ENCODE data around the gene DNAJB8. TPM values are rescaled to one million over a fixed set of nuclear protein-coding genes. Genes with fewer than 3 reads are reported as not detected.

The DNAJB8 gene
- total and polyA plus RNA-seq, 9 of the 15 experiments (the other 6 are each of a cell fraction or from before 2014, with no cell fraction given): not detected

DNA sequence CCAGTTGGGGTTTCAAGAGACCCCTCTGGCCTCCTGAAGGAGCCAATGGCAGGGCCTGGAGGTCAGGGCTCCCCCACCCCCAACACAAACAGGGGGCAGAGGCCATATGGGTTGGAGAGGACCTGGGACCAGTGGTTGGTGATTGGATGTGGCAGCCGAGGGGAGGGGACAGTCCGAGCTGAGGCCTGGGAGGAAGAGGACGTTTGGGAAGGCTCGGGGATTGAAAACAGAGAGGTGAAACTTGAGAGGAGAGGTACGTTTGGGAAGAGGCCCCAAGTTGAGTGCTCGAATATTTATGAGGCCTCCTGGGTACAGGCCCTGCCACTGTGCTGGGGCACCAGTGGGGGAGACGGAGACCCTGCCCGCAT is 53.7 kb downstream of the DNAJB8 start (continued):
- TF ChIP-seq, protein P1, sequence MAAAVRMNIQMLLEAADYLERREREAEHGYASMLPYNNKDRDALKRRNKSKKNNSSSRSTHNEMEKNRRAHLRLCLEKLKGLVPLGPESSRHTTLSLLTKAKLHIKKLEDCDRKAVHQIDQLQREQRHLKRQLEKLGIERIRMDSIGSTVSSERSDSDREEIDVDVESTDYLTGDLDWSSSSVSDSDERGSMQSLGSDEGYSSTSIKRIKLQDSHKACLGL (CRISPR knock-in tag; IDR thresholded peaks at IDR 0.05; ENCODE audit: borderline replicate concordance, poor library complexity, severe bottlenecking): no peak
- TF ChIP-seq ZNF444 (CRISPR knock-in tag; IDR thresholded peaks at IDR 0.05) (no peak), ZNF124 (CRISPR knock-in tag; IDR thresholded peaks at IDR 0.05) (no peak), EP400 (IDR thresholded peaks at IDR 0.05) (no peak), TAF1 (IDR thresholded peaks at IDR 0.05; ENCODE audit: control insufficient read depth, extremely low read depth, insufficient read depth, low read length, severe bottlenecking) (peak; percentile 44), ZNF408 (CRISPR knock-in tag; IDR thresholded peaks at IDR 0.05; ENCODE audit: low read depth) (no peak), NR1H2 (CRISPR knock-in tag; IDR thresholded peaks at IDR 0.05) (no peak), SMARCA5 (IDR thresholded peaks at IDR 0.05) (no peak), ZNF589 (CRISPR knock-in tag; IDR thresholded peaks at IDR 0.05; ENCODE audit: low read depth) (no peak), SOX6 (IDR thresholded peaks at IDR 0.05) (no peak), TBP (optimal IDR thresholded peaks at IDR 0.05; ENCODE audit: low read depth, low read length) (peak; percentile 15)
- TF ChIP-seq, protein P2, sequence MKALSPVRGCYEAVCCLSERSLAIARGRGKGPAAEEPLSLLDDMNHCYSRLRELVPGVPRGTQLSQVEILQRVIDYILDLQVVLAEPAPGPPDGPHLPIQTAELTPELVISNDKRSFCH (CRISPR knock-in tag; IDR thresholded peaks at IDR 0.05): no peak
- TF ChIP-seq, protein P2 (tag; IDR thresholded peaks at IDR 0.05): no peak
- TF ChIP-seq, protein P3, sequence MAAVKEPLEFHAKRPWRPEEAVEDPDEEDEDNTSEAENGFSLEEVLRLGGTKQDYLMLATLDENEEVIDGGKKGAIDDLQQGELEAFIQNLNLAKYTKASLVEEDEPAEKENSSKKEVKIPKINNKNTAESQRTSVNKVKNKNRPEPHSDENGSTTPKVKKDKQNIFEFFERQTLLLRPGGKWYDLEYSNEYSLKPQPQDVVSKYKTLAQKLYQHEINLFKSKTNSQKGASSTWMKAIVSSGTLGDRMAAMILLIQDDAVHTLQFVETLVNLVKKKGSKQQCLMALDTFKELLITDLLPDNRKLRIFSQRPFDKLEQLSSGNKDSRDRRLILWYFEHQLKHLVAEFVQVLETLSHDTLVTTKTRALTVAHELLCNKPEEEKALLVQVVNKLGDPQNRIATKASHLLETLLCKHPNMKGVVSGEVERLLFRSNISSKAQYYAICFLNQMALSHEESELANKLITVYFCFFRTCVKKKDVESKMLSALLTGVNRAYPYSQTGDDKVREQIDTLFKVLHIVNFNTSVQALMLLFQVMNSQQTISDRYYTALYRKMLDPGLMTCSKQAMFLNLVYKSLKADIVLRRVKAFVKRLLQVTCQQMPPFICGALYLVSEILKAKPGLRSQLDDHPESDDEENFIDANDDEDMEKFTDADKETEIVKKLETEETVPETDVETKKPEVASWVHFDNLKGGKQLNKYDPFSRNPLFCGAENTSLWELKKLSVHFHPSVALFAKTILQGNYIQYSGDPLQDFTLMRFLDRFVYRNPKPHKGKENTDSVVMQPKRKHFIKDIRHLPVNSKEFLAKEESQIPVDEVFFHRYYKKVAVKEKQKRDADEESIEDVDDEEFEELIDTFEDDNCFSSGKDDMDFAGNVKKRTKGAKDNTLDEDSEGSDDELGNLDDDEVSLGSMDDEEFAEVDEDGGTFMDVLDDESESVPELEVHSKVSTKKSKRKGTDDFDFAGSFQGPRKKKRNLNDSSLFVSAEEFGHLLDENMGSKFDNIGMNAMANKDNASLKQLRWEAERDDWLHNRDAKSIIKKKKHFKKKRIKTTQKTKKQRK (IDR thresholded peaks at IDR 0.05; ENCODE audit: borderline replicate concordance, low read depth, low read length): no peak
- TF ChIP-seq, protein P4, sequence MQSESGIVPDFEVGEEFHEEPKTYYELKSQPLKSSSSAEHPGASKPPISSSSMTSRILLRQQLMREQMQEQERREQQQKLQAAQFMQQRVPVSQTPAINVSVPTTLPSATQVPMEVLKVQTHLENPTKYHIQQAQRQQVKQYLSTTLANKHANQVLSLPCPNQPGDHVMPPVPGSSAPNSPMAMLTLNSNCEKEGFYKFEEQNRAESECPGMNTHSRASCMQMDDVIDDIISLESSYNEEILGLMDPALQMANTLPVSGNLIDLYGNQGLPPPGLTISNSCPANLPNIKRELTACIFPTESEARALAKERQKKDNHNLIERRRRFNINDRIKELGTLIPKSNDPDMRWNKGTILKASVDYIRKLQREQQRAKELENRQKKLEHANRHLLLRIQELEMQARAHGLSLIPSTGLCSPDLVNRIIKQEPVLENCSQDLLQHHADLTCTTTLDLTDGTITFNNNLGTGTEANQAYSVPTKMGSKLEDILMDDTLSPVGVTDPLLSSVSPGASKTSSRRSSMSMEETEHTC (IDR thresholded peaks at IDR 0.05): no peak
- TF ChIP-seq, protein P5, sequence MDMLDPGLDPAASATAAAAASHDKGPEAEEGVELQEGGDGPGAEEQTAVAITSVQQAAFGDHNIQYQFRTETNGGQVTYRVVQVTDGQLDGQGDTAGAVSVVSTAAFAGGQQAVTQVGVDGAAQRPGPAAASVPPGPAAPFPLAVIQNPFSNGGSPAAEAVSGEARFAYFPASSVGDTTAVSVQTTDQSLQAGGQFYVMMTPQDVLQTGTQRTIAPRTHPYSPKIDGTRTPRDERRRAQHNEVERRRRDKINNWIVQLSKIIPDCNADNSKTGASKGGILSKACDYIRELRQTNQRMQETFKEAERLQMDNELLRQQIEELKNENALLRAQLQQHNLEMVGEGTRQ (CRISPR knock-in tag; IDR thresholded peaks at IDR 0.05): no peak
- TF ChIP-seq, protein P6, sequence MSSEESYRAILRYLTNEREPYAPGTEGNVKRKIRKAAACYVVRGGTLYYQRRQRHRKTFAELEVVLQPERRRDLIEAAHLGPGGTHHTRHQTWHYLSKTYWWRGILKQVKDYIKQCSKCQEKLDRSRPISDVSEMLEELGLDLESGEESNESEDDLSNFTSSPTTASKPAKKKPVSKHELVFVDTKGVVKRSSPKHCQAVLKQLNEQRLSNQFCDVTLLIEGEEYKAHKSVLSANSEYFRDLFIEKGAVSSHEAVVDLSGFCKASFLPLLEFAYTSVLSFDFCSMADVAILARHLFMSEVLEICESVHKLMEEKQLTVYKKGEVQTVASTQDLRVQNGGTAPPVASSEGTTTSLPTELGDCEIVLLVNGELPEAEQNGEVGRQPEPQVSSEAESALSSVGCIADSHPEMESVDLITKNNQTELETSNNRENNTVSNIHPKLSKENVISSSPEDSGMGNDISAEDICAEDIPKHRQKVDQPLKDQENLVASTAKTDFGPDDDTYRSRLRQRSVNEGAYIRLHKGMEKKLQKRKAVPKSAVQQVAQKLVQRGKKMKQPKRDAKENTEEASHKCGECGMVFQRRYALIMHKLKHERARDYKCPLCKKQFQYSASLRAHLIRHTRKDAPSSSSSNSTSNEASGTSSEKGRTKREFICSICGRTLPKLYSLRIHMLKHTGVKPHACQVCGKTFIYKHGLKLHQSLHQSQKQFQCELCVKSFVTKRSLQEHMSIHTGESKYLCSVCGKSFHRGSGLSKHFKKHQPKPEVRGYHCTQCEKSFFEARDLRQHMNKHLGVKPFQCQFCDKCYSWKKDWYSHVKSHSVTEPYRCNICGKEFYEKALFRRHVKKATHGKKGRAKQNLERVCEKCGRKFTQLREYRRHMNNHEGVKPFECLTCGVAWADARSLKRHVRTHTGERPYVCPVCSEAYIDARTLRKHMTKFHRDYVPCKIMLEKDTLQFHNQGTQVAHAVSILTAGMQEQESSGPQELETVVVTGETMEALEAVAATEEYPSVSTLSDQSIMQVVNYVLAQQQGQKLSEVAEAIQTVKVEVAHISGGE (CRISPR knock-in tag; IDR thresholded peaks at IDR 0.05): no peak
- TF ChIP-seq, protein P7, sequence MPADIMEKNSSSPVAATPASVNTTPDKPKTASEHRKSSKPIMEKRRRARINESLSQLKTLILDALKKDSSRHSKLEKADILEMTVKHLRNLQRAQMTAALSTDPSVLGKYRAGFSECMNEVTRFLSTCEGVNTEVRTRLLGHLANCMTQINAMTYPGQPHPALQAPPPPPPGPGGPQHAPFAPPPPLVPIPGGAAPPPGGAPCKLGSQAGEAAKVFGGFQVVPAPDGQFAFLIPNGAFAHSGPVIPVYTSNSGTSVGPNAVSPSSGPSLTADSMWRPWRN (IDR thresholded peaks at IDR 0.05; ENCODE audit: low read depth): no peak

Measured in K562 (cell line).